Liver (tissue), 3 donors: ENCODE data around the gene GNB4.

Experiments used
- RAD21 ChIP-seq, 2 donors: IDR thresholded peaks; 2 replicates each; pipeline ENCODE4 v1.6.1; 2016; ENCODE audit warnings: antibody characterized with exemption in 2 of 2, mild to moderate bottlenecking in 2 of 2
- SP1 ChIP-seq: IDR thresholded peaks from 2 replicates; pipeline ENCODE4 v1.6.1; 2018; ENCODE audit warnings: antibody characterized with exemption, mild to moderate bottlenecking
- YY1 ChIP-seq: IDR thresholded peaks from 2 replicates; pipeline ENCODE4 v1.6.1; 2016; ENCODE audit warnings: antibody characterized with exemption, mild to moderate bottlenecking
- TF ChIP-seq, protein P1 (sequence below): fragments of 150-350 bp; IDR thresholded peaks from 2 replicates; pipeline ENCODE4 v1.5.1; 2017; ENCODE audit warnings: improper control_type of control experiment, low read depth, low read length; ENCODE audit not compliant: missing input control
- donor health status: healthy.
- donor health status: healthy.

DNA sequence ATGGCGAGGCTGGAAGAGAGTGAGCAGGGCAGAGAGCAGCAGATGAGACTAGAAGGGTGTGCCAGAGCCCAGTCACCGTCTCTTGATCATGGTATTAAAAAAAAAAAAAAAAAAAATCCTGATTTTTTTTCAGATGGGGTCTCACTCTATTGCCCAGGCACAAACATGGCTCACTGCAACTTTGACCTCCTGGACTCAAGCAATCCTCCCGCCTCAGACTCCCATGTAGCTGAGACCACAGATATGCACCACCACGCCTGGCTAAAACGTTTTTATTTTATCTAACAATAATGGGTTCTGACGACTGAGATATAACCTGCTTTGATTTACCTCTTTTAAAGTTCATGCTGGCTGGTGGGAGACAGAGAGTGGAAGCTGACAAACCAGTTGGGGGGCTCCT, 4.0 kb downstream of the GNB4 start:
- TF ChIP-seq, protein P1, sequence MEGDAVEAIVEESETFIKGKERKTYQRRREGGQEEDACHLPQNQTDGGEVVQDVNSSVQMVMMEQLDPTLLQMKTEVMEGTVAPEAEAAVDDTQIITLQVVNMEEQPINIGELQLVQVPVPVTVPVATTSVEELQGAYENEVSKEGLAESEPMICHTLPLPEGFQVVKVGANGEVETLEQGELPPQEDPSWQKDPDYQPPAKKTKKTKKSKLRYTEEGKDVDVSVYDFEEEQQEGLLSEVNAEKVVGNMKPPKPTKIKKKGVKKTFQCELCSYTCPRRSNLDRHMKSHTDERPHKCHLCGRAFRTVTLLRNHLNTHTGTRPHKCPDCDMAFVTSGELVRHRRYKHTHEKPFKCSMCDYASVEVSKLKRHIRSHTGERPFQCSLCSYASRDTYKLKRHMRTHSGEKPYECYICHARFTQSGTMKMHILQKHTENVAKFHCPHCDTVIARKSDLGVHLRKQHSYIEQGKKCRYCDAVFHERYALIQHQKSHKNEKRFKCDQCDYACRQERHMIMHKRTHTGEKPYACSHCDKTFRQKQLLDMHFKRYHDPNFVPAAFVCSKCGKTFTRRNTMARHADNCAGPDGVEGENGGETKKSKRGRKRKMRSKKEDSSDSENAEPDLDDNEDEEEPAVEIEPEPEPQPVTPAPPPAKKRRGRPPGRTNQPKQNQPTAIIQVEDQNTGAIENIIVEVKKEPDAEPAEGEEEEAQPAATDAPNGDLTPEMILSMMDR, result no peak
- TF ChIP-seq YY1 (no peak), RAD21 (IDR thresholded peaks at IDR 0.05) (no peak), SP1 (no peak)
